HG03460 (cell line): ENCODE results near the gene DLGAP1.

Source experiments
- ATAC-seq: cut with Tn5 transposase; IDR thresholded peaks from one replicate; pipeline ENCODE4 v1.9.1; 2021; ENCODE audit not compliant: unreplicated experiment

Gene DLGAP1

DNA sequence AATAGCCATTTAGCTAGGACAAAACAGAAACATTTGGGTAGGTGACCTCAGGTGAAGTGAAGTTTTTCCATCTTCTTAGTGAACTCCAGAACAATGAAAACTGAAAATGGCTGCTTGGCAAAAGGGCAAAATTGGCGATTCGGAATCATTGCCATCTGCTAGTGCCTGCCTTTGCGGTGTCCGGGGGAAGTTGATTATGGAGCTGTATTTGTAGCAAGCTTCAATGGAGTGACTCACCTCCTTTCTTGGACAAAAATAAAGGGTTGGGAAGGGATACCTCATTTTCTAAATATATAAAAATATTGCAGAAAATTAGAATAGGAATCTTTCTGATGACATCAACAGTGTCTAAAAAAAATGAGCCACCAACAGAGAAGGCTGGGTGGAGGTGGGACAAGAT lies 544.6 kb downstream of the DLGAP1 start:
- no peak for ATAC-seq

DNA sequence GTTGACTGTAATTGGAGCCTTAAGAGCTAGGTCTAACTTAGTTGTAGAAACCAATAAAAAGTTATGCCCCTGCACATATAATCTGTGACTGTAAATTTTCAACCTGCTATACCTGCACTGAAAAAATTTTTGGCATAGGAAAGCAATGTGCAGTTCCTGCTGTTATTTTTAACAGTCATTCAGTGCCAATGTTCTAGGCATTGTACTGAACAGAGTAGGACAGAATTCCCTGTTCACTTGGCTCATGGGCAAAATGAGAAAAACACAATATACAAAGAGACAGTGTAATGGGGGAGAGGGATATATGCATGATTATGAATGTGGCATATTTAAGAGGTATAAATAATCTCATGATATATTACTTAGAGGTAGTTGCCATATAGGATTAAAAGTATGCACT lies 547.2 kb downstream of the DLGAP1 start:
- no peak for ATAC-seq

GRCh38 chr18:3906116-3906750 lies 548.9 kb downstream of the DLGAP1 start:
- no peak for ATAC-seq

DNA sequence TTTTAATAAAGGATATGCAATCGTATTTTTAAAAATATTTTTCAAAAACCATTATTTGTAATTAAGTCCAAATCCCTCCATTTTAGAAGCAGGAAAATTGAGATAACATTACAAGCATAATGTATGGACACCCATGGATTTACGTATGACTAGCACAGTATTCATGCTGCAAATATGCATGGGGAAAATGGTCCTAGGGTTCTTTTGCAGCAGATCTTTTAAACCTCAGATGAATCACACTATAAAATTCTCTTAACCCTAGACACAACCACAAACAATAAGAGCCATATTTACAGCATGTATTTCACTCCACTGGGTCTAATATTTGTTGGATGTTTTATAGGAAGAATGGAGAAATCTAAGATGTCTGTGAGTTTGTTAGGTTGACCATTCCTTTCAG lies 551.8 kb downstream of the DLGAP1 start:
- no peak for ATAC-seq

DNA sequence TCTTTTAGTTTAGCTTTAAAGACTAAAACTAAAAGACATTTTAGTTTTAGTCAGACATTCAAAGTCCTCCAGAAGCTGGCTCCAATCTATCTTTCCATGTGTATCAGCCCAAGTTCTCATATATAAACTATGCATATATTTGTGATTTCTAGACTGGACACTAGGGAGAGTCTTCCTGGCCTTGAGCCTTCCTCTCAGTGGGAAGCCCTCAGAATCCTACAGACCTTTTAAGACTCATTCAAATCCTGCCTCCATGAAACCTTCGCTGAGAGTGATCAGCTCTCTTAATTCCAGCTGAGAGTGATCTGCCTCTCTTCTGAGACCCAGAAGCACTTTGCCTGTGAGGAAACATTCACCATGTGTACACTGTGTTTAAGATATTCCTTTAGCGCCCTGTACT lies 552.4 kb downstream of the DLGAP1 start:
- ATAC-seq: no peak

GRCh38 chr18:3901811-3902210 lies 553.3 kb downstream of the DLGAP1 start:
- ATAC-seq: no peak

GRCh38 chr18:3901042-3901441 lies 554.1 kb downstream of the DLGAP1 start:
- no peak for ATAC-seq

- ATAC-seq: no peak
Observed at GRCh38 chr18:3900327-3900726, 554.8 kb downstream of the DLGAP1 start.

DNA sequence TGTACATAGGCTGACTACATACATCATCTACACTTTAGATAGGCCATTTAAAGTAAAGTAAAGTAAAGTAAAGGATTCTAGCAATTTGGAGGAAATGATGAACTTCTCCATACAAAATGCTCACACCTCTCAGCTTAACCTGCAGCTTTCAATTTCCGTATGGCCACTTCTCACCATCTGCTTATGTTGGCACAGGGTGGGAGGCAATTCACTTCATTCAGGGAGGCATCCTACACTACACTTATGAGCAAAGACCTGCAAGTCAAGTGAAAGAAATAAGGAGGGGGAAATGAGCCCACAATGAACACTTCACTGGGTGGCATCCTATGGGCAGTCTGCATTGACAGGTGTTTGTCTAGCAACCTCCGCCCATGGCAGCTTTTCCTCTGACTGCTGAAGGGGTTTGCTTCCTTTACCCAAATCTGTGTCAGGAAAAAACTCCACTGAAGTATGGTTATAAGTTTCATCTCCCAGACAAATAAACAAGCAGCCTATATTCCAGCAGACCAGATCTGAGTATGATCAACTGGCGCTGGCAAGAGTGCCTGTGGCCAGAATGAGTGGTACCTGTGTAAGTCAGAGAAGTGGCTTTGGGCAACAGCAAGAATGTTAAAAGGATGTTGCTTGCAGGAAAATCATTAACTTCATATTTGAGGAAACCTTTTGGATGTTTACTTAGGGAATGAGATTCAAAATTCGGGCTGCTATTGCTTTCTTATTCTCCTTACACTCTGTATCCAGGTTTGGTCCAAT lies 556.1 kb downstream of the DLGAP1 start:
- no peak for ATAC-seq

GRCh38 chr18:3892152-3892551 lies 563.0 kb downstream of the DLGAP1 start:
- no peak for ATAC-seq

GRCh38 chr18:3891245-3891644 lies 563.9 kb downstream of the DLGAP1 start:
- ATAC-seq: no peak

GRCh38 chr18:3889803-3890202 lies 565.3 kb downstream of the DLGAP1 start:
- no peak for ATAC-seq

- no peak for ATAC-seq
Observed at GRCh38 chr18:3889121-3889520, 566.0 kb downstream of the DLGAP1 start.

DNA sequence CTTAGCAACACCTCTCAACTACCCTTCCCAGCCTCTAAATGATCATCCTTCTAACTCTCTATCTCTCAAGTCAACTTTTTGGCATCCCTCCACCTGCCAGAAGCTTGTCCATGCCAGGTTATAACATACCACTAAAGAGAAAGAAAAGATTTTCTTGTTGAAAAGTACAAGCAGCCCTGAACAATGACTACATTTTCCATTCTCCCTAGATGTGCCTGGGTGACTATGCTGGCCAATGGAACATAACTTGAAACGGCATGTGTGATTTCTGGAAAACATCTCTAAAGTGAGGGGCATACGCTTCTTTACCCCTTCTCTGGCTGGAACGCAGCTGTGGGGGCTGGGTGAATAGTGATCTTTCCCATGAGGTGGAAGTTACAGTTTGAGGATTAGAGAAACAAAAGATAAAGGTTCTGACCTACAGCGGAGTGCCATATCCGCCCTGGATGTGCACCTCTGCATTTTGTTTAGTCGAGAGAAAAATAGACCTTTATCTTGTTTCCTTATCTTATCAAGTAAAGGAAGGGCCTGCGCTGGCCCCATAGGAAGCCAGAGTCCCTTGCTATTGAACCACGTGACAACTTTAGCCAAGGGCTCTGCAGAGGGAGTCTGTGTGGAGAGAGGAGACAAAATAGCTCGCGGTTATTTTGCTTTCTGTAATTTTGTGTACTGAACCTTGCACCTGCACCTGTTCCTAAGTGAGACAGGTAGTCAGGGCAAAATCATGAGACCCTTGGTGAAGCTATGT lies 568.4 kb downstream of the DLGAP1 start:
- no peak for ATAC-seq

GRCh38 chr18:3885209-3885792 lies 569.8 kb downstream of the DLGAP1 start:
- ATAC-seq: no peak

- no peak for ATAC-seq
Observed at GRCh38 chr18:3879836-3880120, 575.3 kb downstream of the DLGAP1 start.

DNA sequence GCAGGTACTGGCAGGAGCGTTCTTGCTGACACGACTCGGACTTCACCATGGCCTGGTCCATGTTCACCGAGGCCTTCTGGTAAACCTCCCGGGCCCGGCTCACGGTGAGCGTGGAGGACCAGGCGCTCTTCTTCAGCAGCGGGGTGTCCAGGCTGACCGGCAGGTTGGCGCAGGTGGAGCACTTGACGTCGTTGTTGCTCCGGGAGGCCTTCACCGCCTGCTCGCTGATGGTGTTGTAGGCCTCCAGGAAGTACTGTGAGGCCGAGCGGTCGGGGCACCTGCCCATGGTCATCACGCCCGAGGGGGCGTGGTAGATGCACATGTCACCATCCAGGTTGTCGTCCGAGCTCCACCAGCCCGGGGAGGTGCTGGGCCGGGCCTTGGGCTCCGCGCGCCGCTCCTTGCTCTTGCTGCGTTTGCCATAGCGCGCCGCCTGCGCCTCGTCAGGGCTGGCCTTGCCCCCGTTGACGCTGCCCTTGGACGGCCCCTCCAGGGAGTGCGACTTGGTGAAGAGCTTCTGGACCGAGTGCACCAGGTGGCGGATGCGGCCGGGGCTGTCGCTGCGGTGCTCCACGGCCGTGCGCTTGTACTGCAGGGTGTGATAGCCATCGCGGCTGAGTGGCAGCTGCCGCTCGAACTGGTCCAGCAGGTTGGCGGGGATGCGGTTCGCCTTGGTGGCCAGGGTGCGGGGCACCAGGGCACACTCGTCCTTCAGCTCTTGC lies 575.8 kb downstream of the DLGAP1 start:
- ATAC-seq: no peak

DNA sequence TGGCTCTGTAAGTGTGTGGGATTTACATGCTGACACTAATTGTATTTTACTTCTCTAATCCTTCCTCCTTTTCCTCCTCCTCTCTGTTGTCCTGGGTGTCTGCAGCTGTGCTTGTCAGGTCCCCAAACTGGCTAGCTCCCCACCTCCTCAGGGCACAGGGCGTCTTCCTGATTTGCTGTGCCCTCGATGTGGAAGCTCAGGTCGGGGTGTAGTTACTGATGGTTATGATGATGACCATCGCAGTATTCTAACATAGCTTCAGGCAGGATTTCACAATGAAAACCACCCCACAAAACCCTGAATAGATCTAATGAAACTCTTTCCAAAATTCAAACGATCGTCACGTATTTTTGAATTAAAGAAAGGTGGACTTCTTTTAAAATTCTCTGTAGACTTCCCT lies 576.7 kb downstream of the DLGAP1 start:
- no peak for ATAC-seq

DNA sequence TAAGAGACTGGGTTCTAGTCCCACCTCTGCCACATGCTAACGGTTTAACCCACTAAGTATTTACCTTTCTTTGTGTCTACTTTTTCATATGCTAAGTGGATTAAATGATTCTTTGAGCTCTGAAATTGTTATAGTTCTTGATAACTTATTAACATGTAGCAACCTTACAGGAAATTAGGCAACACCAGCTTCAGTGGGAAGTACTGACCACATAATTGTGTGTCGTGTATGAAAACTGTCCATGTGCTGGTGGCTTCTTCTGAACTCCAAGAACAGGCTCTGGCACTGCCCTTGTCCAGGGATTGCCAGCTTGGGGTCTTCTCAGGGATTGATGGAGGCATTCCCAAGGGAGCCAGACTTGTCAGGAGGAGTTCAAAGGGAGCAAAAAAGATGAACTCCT lies 577.4 kb downstream of the DLGAP1 start:
- no peak for ATAC-seq

- no peak for ATAC-seq
Observed at GRCh38 chr18:3875961-3876360, 579.1 kb downstream of the DLGAP1 start.

- ATAC-seq: no peak
Observed at GRCh38 chr18:3875376-3875775, 579.7 kb downstream of the DLGAP1 start.
